ENCODE results near the gene FBXO41. TPM values are rescaled to one million over a fixed set of nuclear protein-coding genes. Genes with fewer than 3 reads are reported as not detected.

The FBXO41 gene
- total and polyA plus RNA-seq, 10 of the 15 experiments (the other 5 are each of a cell fraction or from before 2014, with no cell fraction given) = 1.9 to 38.9 (median 11.3) TPM

DNA sequence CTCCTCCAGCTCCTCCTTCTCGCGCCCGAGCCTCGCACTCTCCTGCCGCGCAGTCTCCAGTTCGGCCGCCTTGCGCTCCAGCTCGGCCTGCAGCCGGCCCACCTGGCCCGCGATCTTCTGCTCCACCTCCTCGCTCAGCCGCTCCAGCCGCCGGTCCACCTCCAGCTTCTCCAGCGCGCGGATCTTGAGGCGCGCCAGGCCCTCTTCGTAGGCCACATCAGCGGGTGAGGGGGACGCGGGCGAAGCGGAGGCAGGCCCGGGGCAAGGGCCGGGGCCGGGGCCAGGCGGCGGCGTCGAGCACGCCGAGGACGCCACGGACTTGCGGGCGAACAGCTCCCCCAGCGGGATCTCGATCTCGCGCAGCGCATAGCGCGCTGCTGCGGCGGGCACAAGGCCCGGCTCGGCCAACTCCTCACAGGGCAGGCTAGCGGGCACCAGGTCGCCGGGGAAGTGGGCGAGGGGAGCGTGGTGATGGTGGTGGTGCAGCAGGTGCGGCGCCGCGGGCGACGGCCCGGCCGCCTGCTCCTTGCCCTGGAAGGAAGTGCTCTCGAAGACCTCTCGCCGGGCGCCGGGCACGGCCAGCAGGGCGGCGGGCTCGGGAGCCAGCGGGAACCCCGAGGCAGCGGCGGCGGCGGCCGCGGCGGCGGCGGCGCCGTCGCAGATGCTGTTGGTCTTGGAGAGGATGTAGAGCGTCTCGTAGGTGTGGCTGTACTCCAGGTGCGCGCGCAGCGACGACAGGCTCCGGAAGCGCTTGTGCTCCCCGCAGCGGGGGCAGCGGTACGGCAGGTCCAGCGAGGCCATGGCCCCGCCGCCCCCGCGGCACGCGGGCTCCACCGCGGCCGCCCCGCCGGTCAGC, 15.2 kb downstream of the FBXO41 start:
- WGBS (ENCODE audit: insufficient coverage, insufficient replicate concordance, low lambda C conversion rate, missing lambda C conversion rate) = 69% methylated on average over 76 of the region's 113 CpGs
- peak; percentile 92 for ATAC-seq
- Histone ChIP-seq H3K9me3 (replicated peaks; ENCODE audit: control insufficient read depth, insufficient read depth, low read length) (no peaks in the 10 kb centered on the region), H2AFZ (ENCODE audit: control insufficient read depth, low read depth, low read length) (peak overlapping the region; percentile 52; the same call in 1 of the 2 replicates), H3K4me3 (peak overlapping the region; percentile 61; the same call in 1 of the 2 replicates), H3K36me3 (ENCODE audit: control insufficient read depth in 2 of 2, insufficient read depth in 2 of 2, low read length in 1 of 2) (peaks cover 5 to 6% of the 10 kb centered on the region in 2 experiments; a peak in 3 of 4 replicates), H3K27me3 (replicated peaks in 1 of 2; ENCODE audit: control insufficient read depth in 2 of 2, insufficient read depth in 2 of 2, low read length in 1 of 2) (no peaks in the 10 kb centered on the region), H3K27ac (ENCODE audit: control insufficient read depth, insufficient read depth) (peak overlapping the region; percentile 22; the same call in 1 of the 2 replicates), H3K79me2 (ENCODE audit: control insufficient read depth, insufficient read depth, low read length) (no peaks in the 10 kb centered on the region; the same call in 1 of the 2 replicates), H4K20me1 (ENCODE audit: control insufficient read depth, insufficient read depth) (no peaks in the 10 kb centered on the region; the same call in 1 of the 2 replicates), H3K9ac (ENCODE audit: control insufficient read depth, insufficient read depth, low read length) (peak overlapping the region; percentile 50; the same call in 1 of the 2 replicates), H3K4me1 (ENCODE audit: control insufficient read depth, insufficient read depth, low read length) (no peaks in the 10 kb centered on the region), H3K4me2 (ENCODE audit: control insufficient read depth, insufficient read depth) (peak overlapping the region; percentile 88; the same call in 1 of the 2 replicates)
- SMC1A ChIA-PET (ENCODE audit: uncharacterized antibody, unreplicated experiment) = interaction anchor here (1.4 kb wide), 1 partner anchor 21 kb away, joined by 4 read pairs; no protein-coding TSS in a partner anchor
- no TSS peak for BruUV-seq (replicated peaks)
- POLR2A ChIA-PET = interaction anchor here (1.0 kb wide), 1 partner anchor 23 kb away, joined by 3 read pairs; no protein-coding TSS in a partner anchor
- FAIRE-seq = no peak
- DNase-seq (ENCODE audit: low read depth, low spot score) = no peak
- in situ Hi-C loops (cut with MboI) = no loop called here
- CTCF ChIA-PET = interaction anchor here (0.9 to 1.1 kb wide), 2 partner anchors 9 to 21 kb away, joined by 3 read pairs; no protein-coding TSS in a partner anchor
- RAD21 ChIA-PET (ENCODE audit: unreplicated experiment) = no interaction called here
- intact Hi-C loops (cut with micrococcal nuclease; ENCODE audit: unreplicated experiment) = no loop called here
- TF ChIP-seq POLR2A (IDR thresholded peaks at IDR 0.05; ENCODE audit: low read depth, low read length) = peak; percentile 58
- TF ChIP-seq NR2C1 (IDR thresholded peaks at IDR 0.05) = peak; percentile 37; the same call in 1 of the 2 replicates
- TF ChIP-seq SP1 (IDR thresholded peaks at IDR 0.05; ENCODE audit: low read depth, low read length) = no peak
- no peak for TF ChIP-seq TBL1XR1 (IDR thresholded peaks at IDR 0.05; ENCODE audit: low read depth, low read length)
- no peak for TF ChIP-seq WRNIP1 (IDR thresholded peaks at IDR 0.05; ENCODE audit: borderline replicate concordance, low read depth, low read length)
- TF ChIP-seq KDM1A (IDR thresholded peaks at IDR 0.05; ENCODE audit: borderline replicate concordance) = no peak
- TF ChIP-seq, protein P1, sequence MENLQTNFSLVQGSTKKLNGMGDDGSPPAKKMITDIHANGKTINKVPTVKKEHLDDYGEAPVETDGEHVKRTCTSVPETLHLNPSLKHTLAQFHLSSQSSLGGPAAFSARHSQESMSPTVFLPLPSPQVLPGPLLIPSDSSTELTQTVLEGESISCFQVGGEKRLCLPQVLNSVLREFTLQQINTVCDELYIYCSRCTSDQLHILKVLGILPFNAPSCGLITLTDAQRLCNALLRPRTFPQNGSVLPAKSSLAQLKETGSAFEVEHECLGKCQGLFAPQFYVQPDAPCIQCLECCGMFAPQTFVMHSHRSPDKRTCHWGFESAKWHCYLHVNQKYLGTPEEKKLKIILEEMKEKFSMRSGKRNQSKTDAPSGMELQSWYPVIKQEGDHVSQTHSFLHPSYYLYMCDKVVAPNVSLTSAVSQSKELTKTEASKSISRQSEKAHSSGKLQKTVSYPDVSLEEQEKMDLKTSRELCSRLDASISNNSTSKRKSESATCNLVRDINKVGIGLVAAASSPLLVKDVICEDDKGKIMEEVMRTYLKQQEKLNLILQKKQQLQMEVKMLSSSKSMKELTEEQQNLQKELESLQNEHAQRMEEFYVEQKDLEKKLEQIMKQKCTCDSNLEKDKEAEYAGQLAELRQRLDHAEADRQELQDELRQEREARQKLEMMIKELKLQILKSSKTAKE (IDR thresholded peaks at IDR 0.05; ENCODE audit: low read depth, poor library complexity, severe bottlenecking) = no peak
- TF ChIP-seq SRF (IDR thresholded peaks at IDR 0.05; ENCODE audit: low read depth in 2 of 2, low read length in 2 of 2) = no peak
- TF ChIP-seq ZNF24 (IDR thresholded peaks at IDR 0.05) = no peak
- peak in 1 of 3 experiments; percentile 8; a peak in 2 of 6 replicates for TF ChIP-seq CTCF (IDR thresholded peaks at IDR 0.05 in 2 of 3, conservative IDR thresholded peaks at IDR 0.05 in 1 of 3; ENCODE audit: control insufficient read depth in 2 of 3, extremely low read depth in 1 of 3, insufficient read depth in 1 of 3, low read depth in 3 of 3, low read length in 3 of 3)
- TF ChIP-seq CEBPZ (IDR thresholded peaks at IDR 0.05; ENCODE audit: low read depth, low read length) = no peak
- TF ChIP-seq IRF5 (IDR thresholded peaks at IDR 0.05; ENCODE audit: borderline replicate concordance) = no peak

Data from GM12878 (cell line).